Trophoblast cell (in vitro differentiated cells and primary cell): ENCODE measurements around the gene TNRC6B.
A peak's percentile ranks its signal among the peaks of the same experiment; 100 is the strongest.

Source experiments
- DNase-seq, 2 donors: peaks; one replicate each; pipeline ENCODE4 v3.0.0-alpha.2; 2016
- H2AFZ ChIP-seq: 2 replicates; pipeline ENCODE4 v1.6.1; 2013; ENCODE audit warnings: low read length, moderate library complexity, mild to moderate bottlenecking; ENCODE audit not compliant: insufficient read depth, poor library complexity
- H2AK5ac ChIP-seq: 2 replicates; pipeline ENCODE4 v1.6.1; 2013; ENCODE audit warnings: mild to moderate bottlenecking, low read length
- H2BK120ac ChIP-seq: 2 replicates; pipeline ENCODE4 v1.6.1; 2013; ENCODE audit warnings: low read length, mild to moderate bottlenecking, moderate library complexity; ENCODE audit not compliant: insufficient read depth, poor library complexity
- H2BK12ac ChIP-seq: 2 replicates; pipeline ENCODE4 v1.6.1; 2013; ENCODE audit warnings: mild to moderate bottlenecking, low read length, moderate library complexity
- H2BK5ac ChIP-seq: 2 replicates; pipeline ENCODE4 v1.6.1; 2013; ENCODE audit warnings: low read length, low read depth, moderate library complexity, mild to moderate bottlenecking; ENCODE audit not compliant: poor library complexity
- H3K14ac ChIP-seq: 2 replicates; pipeline ENCODE4 v1.6.1; 2013; ENCODE audit warnings: mild to moderate bottlenecking, low read length
- H3K18ac ChIP-seq: 2 replicates; pipeline ENCODE4 v1.6.1; 2013; ENCODE audit warnings: mild to moderate bottlenecking, low read length
- H3K23ac ChIP-seq: 2 replicates; pipeline ENCODE4 v1.6.1; 2013; ENCODE audit warnings: low read length
- H3K27ac ChIP-seq: 2 replicates; pipeline ENCODE4 v1.5.1; 2013; ENCODE audit warnings: low read depth, mild to moderate bottlenecking, inconsistent platforms, low read length, moderate library complexity
- H3K27me3 ChIP-seq: 2 replicates; pipeline ENCODE4 v1.6.1; 2013; ENCODE audit warnings: inconsistent platforms, mild to moderate bottlenecking, low read length, moderate library complexity; ENCODE audit not compliant: insufficient read depth
- H3K36me3 ChIP-seq, 2 experiments: 1 replicate in 1 of 2; 2 replicates in 1 of 2; pipeline ENCODE4 v1.6.1; 2013; ENCODE audit warnings: low read length in 2 of 2, mild to moderate bottlenecking in 2 of 2, moderate library complexity in 1 of 2; ENCODE audit not compliant: insufficient read depth in 2 of 2, control insufficient read depth in 1 of 2
- H3K4ac ChIP-seq: 2 replicates; pipeline ENCODE4 v1.6.1; 2013; ENCODE audit warnings: low read depth, mild to moderate bottlenecking, low read length, moderate library complexity
- H3K4me1 ChIP-seq, 2 experiments: 1 replicate in 1 of 2; 2 replicates in 1 of 2; pipeline ENCODE4 v1.6.1; 2013; ENCODE audit warnings: low read length in 2 of 2, mild to moderate bottlenecking in 2 of 2, moderate library complexity in 1 of 2; ENCODE audit not compliant: insufficient read depth in 2 of 2, control insufficient read depth in 1 of 2
- H3K4me2 ChIP-seq: 2 replicates; pipeline ENCODE4 v1.6.1; 2013; ENCODE audit warnings: inconsistent platforms, mild to moderate bottlenecking, low read length, moderate library complexity
- H3K4me3 ChIP-seq: 2 replicates; pipeline ENCODE4 v1.5.1; 2013; ENCODE audit warnings: mild to moderate bottlenecking, low read depth, low read length, inconsistent platforms
- H3K79me1 ChIP-seq: one replicate; pipeline ENCODE4 v1.6.1; 2013; ENCODE audit warnings: low read length
- H3K79me2 ChIP-seq: 2 replicates; pipeline ENCODE4 v1.6.1; 2013; ENCODE audit warnings: low read length, mild to moderate bottlenecking; ENCODE audit not compliant: control insufficient read depth, insufficient read depth, poor library complexity
- H3K9ac ChIP-seq: 2 replicates; pipeline ENCODE4 v1.6.1; 2013; ENCODE audit warnings: mild to moderate bottlenecking, low read length
- H3K9me3 ChIP-seq: 2 replicates; pipeline ENCODE4 v1.6.1; 2013; ENCODE audit warnings: low read depth, mild to moderate bottlenecking, control low read depth, inconsistent platforms, low read length; ENCODE audit not compliant: insufficient read depth
- H4K12ac ChIP-seq: 2 replicates; pipeline ENCODE4 v1.6.1; 2013; ENCODE audit warnings: low read depth, mild to moderate bottlenecking, low read length, moderate library complexity
- H4K8ac ChIP-seq: 2 replicates; pipeline ENCODE4 v1.6.1; 2013; ENCODE audit warnings: low read depth, mild to moderate bottlenecking, low read length, moderate library complexity
- H4K91ac ChIP-seq: one replicate; pipeline ENCODE4 v1.6.1; 2013; ENCODE audit warnings: low read depth, mild to moderate bottlenecking, low read length, moderate library complexity
- WGBS: extraction: QIAGEN DNeasy Blood & Tissue Kit; methylation state at CpG from one replicate; pipeline ENCODE4 v1.1.7; 2013; ENCODE audit warnings: missing lambda C conversion rate; ENCODE audit not compliant: insufficient read length, insufficient coverage; ENCODE audit errors: extremely low coverage; 5-methylcytosine and 5-hydroxymethylcytosine counted together

Gene TNRC6B

DNA sequence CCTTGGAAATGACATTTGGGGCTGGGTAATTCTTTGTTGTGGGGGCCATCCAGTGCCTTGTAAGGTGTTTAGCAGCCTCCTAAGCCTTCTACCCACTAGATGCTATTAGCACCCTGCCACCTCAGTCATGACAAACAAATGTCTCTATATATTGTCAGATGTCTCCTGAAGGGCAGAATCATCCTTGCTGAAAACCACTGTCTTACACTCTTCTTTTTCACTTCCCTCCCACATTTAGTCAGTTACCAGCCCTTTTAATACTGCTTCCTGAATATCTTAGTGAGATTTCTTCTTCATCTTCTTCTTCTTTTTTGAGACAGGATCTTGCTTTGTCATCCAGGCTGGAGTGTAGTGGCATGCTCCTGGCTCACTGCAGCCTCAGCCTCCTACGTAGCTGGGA lies 33.1 kb downstream of the TNRC6B start:
- Histone ChIP-seq H3K14ac (no peak overlapping the region), H3K23ac (no peak overlapping the region), H2BK12ac (no peak overlapping the region), H2BK120ac (no peak overlapping the region), H4K91ac (no peak overlapping the region), H3K9me3 (no peaks in the 10 kb centered on the region), H4K12ac (no peak overlapping the region), H3K9ac (no peak overlapping the region), H3K36me3 (peaks cover 0 to 4% of the 10 kb centered on the region in 2 experiments), H3K4me2 (no peak overlapping the region), H3K79me1 (no peaks in the 10 kb centered on the region), H3K4ac (no peak overlapping the region), H3K27ac (no peak overlapping the region), H3K4me3 (no peak overlapping the region), H2AFZ (no peak overlapping the region), H3K4me1 (peaks cover 0 to 5% of the 10 kb centered on the region in 2 experiments), H3K18ac (no peak overlapping the region), H2BK5ac (no peak overlapping the region), H2AK5ac (no peak overlapping the region), H4K8ac (no peak overlapping the region), H3K79me2 (peaks cover 1% of the 10 kb centered on the region), H3K27me3 (no peaks in the 10 kb centered on the region)
- no peak for DNase-seq
- WGBS: no CpG with 5 or more reads among the region's 1 CpG

DNA sequence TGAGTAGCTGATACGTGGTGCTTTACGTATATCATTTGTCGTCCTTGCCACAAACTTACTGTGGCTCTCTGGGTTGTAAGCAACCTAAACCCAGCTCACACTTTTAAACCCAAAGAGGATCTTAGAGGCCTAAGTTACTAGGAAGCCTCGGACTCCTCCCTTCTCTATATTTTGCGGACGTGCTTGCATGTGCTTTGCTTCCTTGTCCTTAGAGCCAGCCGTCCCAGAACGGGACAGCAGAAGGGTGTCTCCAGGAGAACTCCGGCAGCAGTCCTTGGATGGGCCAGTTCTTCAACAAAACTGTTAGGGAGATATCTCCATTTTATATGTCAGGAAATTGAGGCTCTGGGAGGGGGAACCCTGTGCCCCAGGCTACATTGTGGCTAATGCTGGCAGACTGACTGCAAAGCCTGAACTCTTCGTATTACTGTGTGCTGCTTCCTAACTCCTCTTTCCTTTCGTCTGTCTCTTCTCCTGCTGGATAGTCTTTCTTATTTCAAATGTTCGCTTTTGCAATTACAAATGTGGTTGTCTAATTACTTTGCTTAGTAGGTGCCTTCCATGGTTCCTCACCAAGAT lies 33.8 kb downstream of the TNRC6B start:
- H4K91ac ChIP-seq: no peak overlapping the region
- no CpG with 5 or more reads among the region's 12 CpGs for WGBS
- H2BK120ac ChIP-seq: no peak overlapping the region
- no peaks in the 10 kb centered on the region for H3K9me3 ChIP-seq
- H3K23ac ChIP-seq: no peak overlapping the region
- no peak overlapping the region for H2BK5ac ChIP-seq
- no peak overlapping the region for H3K14ac ChIP-seq
- H3K27ac ChIP-seq: no peak overlapping the region
- H3K9ac ChIP-seq: no peak overlapping the region
- DNase-seq: no peak
- H3K4me2 ChIP-seq: no peak overlapping the region
- H3K18ac ChIP-seq: no peak overlapping the region
- no peak overlapping the region for H2AFZ ChIP-seq
- no peak overlapping the region for H2BK12ac ChIP-seq
- H3K27me3 ChIP-seq: no peaks in the 10 kb centered on the region
- peaks cover 1% of the 10 kb centered on the region for H3K79me2 ChIP-seq
- H3K4me3 ChIP-seq: no peak overlapping the region
- no peak overlapping the region for H3K4ac ChIP-seq
- no peak overlapping the region for H4K12ac ChIP-seq
- H3K4me1 ChIP-seq: peaks cover 0 to 4% of the 10 kb centered on the region in 2 experiments
- peaks cover 0 to 6% of the 10 kb centered on the region in 2 experiments for H3K36me3 ChIP-seq
- no peak overlapping the region for H4K8ac ChIP-seq
- H2AK5ac ChIP-seq: no peak overlapping the region
- H3K79me1 ChIP-seq: no peaks in the 10 kb centered on the region

DNA sequence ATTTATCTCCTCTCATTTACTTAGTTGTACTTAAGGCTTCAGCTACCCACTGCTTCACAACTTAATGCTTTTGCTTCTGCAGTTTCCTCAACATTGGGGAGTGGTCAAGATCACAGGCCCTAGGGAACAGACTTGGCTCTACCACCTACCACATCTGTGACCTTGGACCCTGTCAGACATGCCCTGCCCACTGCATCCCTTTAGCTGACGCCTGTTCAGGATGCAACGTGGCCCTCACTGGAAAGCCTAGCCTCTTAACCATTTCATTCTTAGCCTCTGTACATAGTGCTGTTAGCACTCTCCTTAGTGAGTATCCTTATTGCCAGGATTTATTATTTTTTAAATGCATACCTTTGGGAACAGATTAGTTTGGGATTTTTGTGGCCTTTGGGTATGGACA lies 34.4 kb downstream of the TNRC6B start:
- H3K27ac ChIP-seq: no peak overlapping the region
- peaks cover 0 to 2% of the 10 kb centered on the region in 2 experiments for H3K4me1 ChIP-seq
- H4K91ac ChIP-seq: no peak overlapping the region
- H2BK12ac ChIP-seq: no peak overlapping the region
- H3K18ac ChIP-seq: no peak overlapping the region
- H2BK120ac ChIP-seq: no peak overlapping the region
- no peak overlapping the region for H2BK5ac ChIP-seq
- no peak overlapping the region for H3K4me2 ChIP-seq
- WGBS: no CpG with 5 or more reads among the region's 2 CpGs
- H3K36me3 ChIP-seq: peaks cover 0 to 6% of the 10 kb centered on the region in 2 experiments
- no peak overlapping the region for H2AK5ac ChIP-seq
- H2AFZ ChIP-seq: no peak overlapping the region
- no peaks in the 10 kb centered on the region for H3K79me1 ChIP-seq
- H3K4ac ChIP-seq: peak overlapping the region; percentile 4
- no peak overlapping the region for H4K8ac ChIP-seq
- no peak overlapping the region for H4K12ac ChIP-seq
- no peak overlapping the region for H3K4me3 ChIP-seq
- no peaks in the 10 kb centered on the region for H3K27me3 ChIP-seq
- H3K79me2 ChIP-seq: peaks cover 1% of the 10 kb centered on the region
- H3K14ac ChIP-seq: no peak overlapping the region
- H3K9me3 ChIP-seq: no peaks in the 10 kb centered on the region
- H3K9ac ChIP-seq: no peak overlapping the region
- no peak for DNase-seq
- H3K23ac ChIP-seq: no peak overlapping the region

DNA sequence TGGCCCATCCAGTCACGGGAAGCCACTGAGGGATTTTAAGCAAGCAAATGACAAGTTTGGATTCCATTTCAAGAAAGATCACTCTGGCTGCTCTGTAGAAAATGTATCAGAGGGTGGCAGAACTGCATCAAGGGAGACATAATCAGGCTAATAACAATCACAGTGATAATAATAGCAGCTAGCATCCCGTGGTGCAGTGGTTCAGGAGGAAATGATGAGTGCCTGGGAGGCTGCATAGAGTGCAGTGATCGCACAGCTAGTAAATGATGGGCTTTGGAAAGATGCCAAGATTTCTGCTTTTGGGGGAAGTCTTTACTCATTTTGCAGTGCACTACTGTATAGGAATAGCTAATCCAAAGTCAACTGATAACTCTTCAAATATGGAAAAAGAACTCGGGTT lies 35.8 kb downstream of the TNRC6B start:
- WGBS: no CpG with 5 or more reads among the region's 4 CpGs
- peak overlapping the region; percentile 4 for H3K4ac ChIP-seq
- no peak overlapping the region for H4K8ac ChIP-seq
- H3K4me3 ChIP-seq: no peak overlapping the region
- H3K23ac ChIP-seq: no peak overlapping the region
- H3K36me3 ChIP-seq: peaks cover 0 to 6% of the 10 kb centered on the region in 2 experiments
- no peak for DNase-seq
- no peak overlapping the region for H2BK12ac ChIP-seq
- H3K27ac ChIP-seq: no peak overlapping the region
- H2BK120ac ChIP-seq: no peak overlapping the region
- no peaks in the 10 kb centered on the region for H3K9me3 ChIP-seq
- H3K4me2 ChIP-seq: no peak overlapping the region
- H3K27me3 ChIP-seq: no peaks in the 10 kb centered on the region
- H4K12ac ChIP-seq: no peak overlapping the region
- no peak overlapping the region for H2BK5ac ChIP-seq
- H2AFZ ChIP-seq: no peak overlapping the region
- H3K14ac ChIP-seq: no peak overlapping the region
- H3K79me1 ChIP-seq: no peaks in the 10 kb centered on the region
- no peak overlapping the region for H3K18ac ChIP-seq
- peaks cover under 1 to 3% of the 10 kb centered on the region in 2 experiments for H3K4me1 ChIP-seq
- no peak overlapping the region for H2AK5ac ChIP-seq
- no peak overlapping the region for H4K91ac ChIP-seq
- H3K79me2 ChIP-seq: peaks cover 1% of the 10 kb centered on the region
- no peak overlapping the region for H3K9ac ChIP-seq
